Activated T-cell treated with anti-CD3 and anti-CD28 coated beads, Interleukin-2, amount 50 U/mL, for 4 hours (primary cell): ENCODE results near the gene CDKN1A. TPM values are rescaled to one million over a fixed set of nuclear protein-coding genes. Genes with fewer than 3 reads are reported as not detected.
A peak's percentile ranks its signal among the peaks of the same experiment; 100 is the strongest.

ENCODE experiments used
- ATAC-seq, 2 donors: fragments of 200-7000 bp; cut with Tn5 transposase; one replicate each; pipeline ENCODE4 v1.10.0; 2021
- DNase-seq: peaks from one replicate; pipeline ENCODE4 v3.0.0-alpha.2; 2020
- H3K27me3 Mint-ChIP-seq: one replicate; pipeline ENCODE4 v1.8.0; 2021; ENCODE audit warnings: low read depth, mixed read lengths
- H3K36me3 Mint-ChIP-seq: one replicate; pipeline ENCODE4 v1.8.0; 2022; ENCODE audit warnings: mixed read lengths; ENCODE audit not compliant: insufficient read depth
- H3K4me1 Mint-ChIP-seq: one replicate; pipeline ENCODE4 v1.8.0; 2021; ENCODE audit warnings: low read depth, mixed read lengths
- H3K4me3 Mint-ChIP-seq: one replicate; pipeline ENCODE4 v1.8.0; 2021; ENCODE audit warnings: mild to moderate bottlenecking, moderate library complexity, mixed read lengths
- H3K9me3 Mint-ChIP-seq: one replicate; pipeline ENCODE4 v1.8.0; 2021; ENCODE audit warnings: mixed read lengths
- total RNA-seq, 3 donors: library from RNA; stranded (reverse); gene quantifications; one replicate each; pipeline ENCODE4 v1.2.1, GENCODE V29; 2021

CDKN1A gene
- total RNA-seq, 3 donors from 2014 or later = 23.2 to 42.0 (median 28.3) TPM

DNA sequence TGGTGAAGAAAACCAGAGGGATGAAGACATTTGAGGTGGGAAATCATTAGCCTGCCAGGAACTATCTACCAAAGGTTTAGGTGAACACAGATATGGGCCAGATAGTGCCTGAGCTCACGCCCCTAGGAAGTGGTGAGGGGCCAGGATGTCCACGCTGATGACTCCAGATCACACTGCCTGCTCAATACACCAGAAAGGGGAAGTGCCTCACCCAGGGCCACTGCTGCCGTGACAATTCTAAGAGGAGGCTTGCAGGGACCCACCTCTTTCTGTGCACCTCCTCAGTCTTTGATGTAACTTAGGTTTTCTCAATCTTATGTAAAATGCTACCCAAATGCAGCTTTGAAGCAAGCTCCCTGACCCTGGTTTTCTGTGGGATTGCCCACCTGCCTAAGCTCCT, 13.7 kb downstream of the CDKN1A start:
- no peaks in the 10 kb centered on the region for H3K9me3 Mint-ChIP-seq

GRCh38 chr6:36692861-36693702, 14.6 kb downstream of the CDKN1A start:
- no peaks in the 10 kb centered on the region for H3K27me3 Mint-ChIP-seq
- no peaks in the 10 kb centered on the region for H3K9me3 Mint-ChIP-seq
- peaks cover 40% of the 10 kb centered on the region for H3K4me1 Mint-ChIP-seq
- DNase-seq (no peak), ATAC-seq (no peak)
- H3K4me3 Mint-ChIP-seq = no peak overlapping the region
- H3K36me3 Mint-ChIP-seq = no peaks in the 10 kb centered on the region

More for the DNA sequence above, 13.7 kb downstream of the CDKN1A start:
- Mint-ChIP-seq H3K4me1 (peaks cover 40% of the 10 kb centered on the region), H3K27me3 (no peaks in the 10 kb centered on the region), H3K36me3 (no peaks in the 10 kb centered on the region), H3K4me3 (no peak overlapping the region)
- DNase-seq (no peak), ATAC-seq (peak; percentile 49 to 54)

DNA sequence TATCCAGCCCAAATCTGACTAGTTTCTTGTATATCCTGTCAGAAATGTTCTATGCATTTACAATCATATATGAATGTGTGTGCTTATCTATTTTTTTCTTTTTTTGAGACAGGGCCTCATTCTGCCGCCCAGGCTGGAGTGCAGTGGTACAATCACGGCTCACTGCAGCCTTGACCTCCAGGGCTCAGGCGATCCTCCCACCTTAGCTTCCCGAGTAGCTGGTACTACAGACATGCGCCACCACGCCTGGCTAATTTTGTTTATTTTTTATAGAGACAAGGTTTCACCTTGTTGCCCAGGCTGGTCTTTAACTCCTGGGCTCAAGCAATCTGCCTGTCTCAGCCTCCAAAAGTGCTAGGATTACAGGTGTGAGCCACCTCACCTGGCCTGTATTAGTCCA, 16.1 kb downstream of the CDKN1A start:
- Mint-ChIP-seq H3K9me3 (no peaks in the 10 kb centered on the region), H3K27me3 (no peaks in the 10 kb centered on the region), H3K4me3 (no peak overlapping the region), H3K4me1 (peaks cover 40% of the 10 kb centered on the region), H3K36me3 (no peaks in the 10 kb centered on the region)
- ATAC-seq = no peak
- DNase-seq = no peak

DNA sequence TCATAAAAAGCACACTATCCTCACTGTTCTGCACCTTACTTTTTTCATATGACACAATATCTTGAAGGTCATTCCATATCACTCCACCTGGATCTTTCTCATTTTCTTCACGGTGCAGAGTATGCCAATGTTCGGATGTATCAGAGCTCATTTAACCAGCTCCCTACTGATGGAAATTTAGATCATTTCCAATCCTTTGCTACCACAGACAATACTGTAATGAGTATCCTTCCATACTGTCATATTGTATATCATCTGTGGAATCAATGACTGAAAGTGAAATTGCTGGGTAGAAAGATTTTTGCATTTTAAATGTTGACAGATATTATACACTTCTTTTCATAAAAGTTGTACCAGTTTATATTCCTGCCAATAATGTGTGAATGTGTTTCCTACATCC, 16.9 kb downstream of the CDKN1A start:
- DNase-seq (no peak), ATAC-seq (peak; percentile 74 to 77)
- Mint-ChIP-seq H3K36me3 (no peaks in the 10 kb centered on the region), H3K4me1 (peaks cover 40% of the 10 kb centered on the region), H3K4me3 (no peak overlapping the region), H3K9me3 (no peaks in the 10 kb centered on the region), H3K27me3 (no peaks in the 10 kb centered on the region)

GRCh38 chr6:36697481-36697903, 19.0 kb downstream of the CDKN1A start, which contains the start of gene RAB44:
RAB44 (plus strand) TSS chr6:36697826; CDS start chr6:36704236, 6,410 bp downstream.
- Mint-ChIP-seq H3K27me3 (no peaks in the 10 kb centered on the region), H3K4me3 (no peak within 1 kb of the TSS), H3K9me3 (no peaks in the 10 kb centered on the region), H3K4me1 (peaks cover 25% of the 10 kb centered on the region), H3K36me3 (no peaks in the 10 kb centered on the region)
- ATAC-seq (no peak), DNase-seq (no peak)

GRCh38 chr6:36698196-36698595, 19.7 kb downstream of the CDKN1A start:
- H3K4me1 Mint-ChIP-seq = peaks cover 20% of the 10 kb centered on the region
- H3K4me3 Mint-ChIP-seq = no peak overlapping the region
- H3K9me3 Mint-ChIP-seq = no peaks in the 10 kb centered on the region
- DNase-seq (no peak), ATAC-seq (no peak)
- no peaks in the 10 kb centered on the region for H3K27me3 Mint-ChIP-seq
- no peaks in the 10 kb centered on the region for H3K36me3 Mint-ChIP-seq

DNA sequence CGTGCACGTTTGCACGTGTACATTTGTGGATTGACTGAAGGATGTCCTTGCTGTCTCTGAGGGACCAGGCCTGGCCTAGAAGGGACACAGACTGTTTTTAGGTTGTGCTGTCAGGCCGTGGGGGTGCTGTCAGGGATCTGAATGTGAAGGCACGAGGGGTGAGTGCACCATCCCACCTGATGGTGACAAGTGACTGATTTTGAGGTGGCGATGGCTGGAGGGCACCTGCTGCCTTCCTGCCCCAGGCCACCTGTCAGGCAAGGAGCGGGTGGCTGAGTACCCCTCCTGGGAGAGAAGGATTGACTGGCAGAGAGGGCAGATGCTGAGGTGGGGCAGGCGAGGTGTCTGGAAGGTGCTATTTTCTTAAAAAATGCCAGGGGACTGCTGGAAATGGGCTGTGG, 20.4 kb downstream of the CDKN1A start:
- DNase-seq (no peak), ATAC-seq (no peak)
- Mint-ChIP-seq H3K36me3 (no peaks in the 10 kb centered on the region), H3K4me3 (no peak overlapping the region), H3K27me3 (no peaks in the 10 kb centered on the region), H3K9me3 (no peaks in the 10 kb centered on the region), H3K4me1 (peaks cover 18% of the 10 kb centered on the region)

GRCh38 chr6:36699348-36699747, 20.8 kb downstream of the CDKN1A start:
- DNase-seq (no peak), ATAC-seq (no peak)
- Mint-ChIP-seq H3K27me3 (no peaks in the 10 kb centered on the region), H3K9me3 (no peaks in the 10 kb centered on the region), H3K36me3 (no peaks in the 10 kb centered on the region), H3K4me1 (peaks cover 18% of the 10 kb centered on the region), H3K4me3 (no peak overlapping the region)

GRCh38 chr6:36700071-36700812, 21.7 kb downstream of the CDKN1A start:
- no peaks in the 10 kb centered on the region for H3K27me3 Mint-ChIP-seq
- no peaks in the 10 kb centered on the region for H3K36me3 Mint-ChIP-seq
- no peaks in the 10 kb centered on the region for H3K9me3 Mint-ChIP-seq
- no peak for DNase-seq
- no peak for ATAC-seq
- peaks cover 12% of the 10 kb centered on the region for H3K4me1 Mint-ChIP-seq
- no peak overlapping the region for H3K4me3 Mint-ChIP-seq

GRCh38 chr6:36700831-36701230, 22.3 kb downstream of the CDKN1A start:
- ATAC-seq (no peak), DNase-seq (no peak)
- H3K4me1 Mint-ChIP-seq = peaks cover 9% of the 10 kb centered on the region
- H3K9me3 Mint-ChIP-seq = no peaks in the 10 kb centered on the region
- no peaks in the 10 kb centered on the region for H3K27me3 Mint-ChIP-seq
- no peaks in the 10 kb centered on the region for H3K36me3 Mint-ChIP-seq
- H3K4me3 Mint-ChIP-seq = no peak overlapping the region

DNA sequence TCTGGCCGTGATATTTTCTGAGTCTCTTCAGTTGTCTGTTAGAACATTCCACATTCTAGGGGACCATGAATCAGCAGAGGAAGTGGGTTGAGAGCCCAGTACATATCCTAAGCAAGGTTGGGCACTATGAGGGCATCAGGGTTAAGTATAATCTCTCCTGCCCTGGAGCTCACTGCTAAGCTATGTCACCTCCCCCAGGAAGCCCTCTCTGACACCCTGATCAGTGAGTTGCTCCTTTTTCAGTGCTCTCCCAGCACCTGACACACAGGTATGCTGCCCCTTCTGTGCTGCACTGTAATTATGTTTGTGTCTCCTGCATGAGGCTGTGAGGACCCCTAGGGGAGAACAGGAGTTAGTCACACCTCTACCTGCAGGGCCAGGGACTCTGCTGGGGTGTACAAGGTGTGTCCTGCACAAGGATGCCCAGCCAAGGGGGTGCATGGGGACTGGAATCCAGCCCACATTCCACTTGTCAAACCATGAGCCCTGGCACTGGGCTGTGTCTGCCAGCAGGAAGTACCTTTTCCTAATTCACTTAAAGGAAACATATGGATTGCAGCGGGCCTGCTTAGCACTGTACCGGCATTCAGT, 23.0 kb downstream of the CDKN1A start:
- Mint-ChIP-seq H3K36me3 (no peaks in the 10 kb centered on the region), H3K27me3 (no peaks in the 10 kb centered on the region), H3K9me3 (no peaks in the 10 kb centered on the region), H3K4me3 (no peak overlapping the region), H3K4me1 (peaks cover 5% of the 10 kb centered on the region)
- no peak for DNase-seq
- ATAC-seq = peak in 1 of 2 donors; percentile 21

DNA sequence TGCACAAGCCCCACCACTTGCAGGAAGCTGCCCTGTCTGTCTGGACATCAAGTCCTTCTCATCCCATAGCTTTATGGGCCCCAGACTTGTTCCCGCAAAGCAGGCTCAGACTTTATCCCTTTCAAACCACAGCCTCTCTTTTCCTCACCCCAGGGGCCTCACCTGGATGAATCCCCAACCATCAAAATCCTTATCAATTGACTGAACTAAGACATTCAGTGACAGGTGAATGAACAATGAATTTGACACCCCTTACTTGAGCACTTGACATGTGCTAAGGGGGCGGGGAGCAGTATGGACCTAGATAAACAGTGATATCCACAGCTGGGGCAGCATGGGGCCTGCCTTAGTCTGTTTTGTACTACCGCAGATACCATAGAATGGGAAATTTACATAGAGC, 24.1 kb downstream of the CDKN1A start:
- H3K9me3 Mint-ChIP-seq = no peaks in the 10 kb centered on the region
- DNase-seq (no peak), ATAC-seq (no peak)
- H3K4me1 Mint-ChIP-seq = no peaks in the 10 kb centered on the region
- H3K27me3 Mint-ChIP-seq = no peaks in the 10 kb centered on the region
- H3K4me3 Mint-ChIP-seq = no peak overlapping the region
- no peaks in the 10 kb centered on the region for H3K36me3 Mint-ChIP-seq

GRCh38 chr6:36703081-36703606, 24.6 kb downstream of the CDKN1A start:
- ATAC-seq (no peak), DNase-seq (no peak)
- Mint-ChIP-seq H3K4me3 (no peak overlapping the region), H3K36me3 (no peaks in the 10 kb centered on the region), H3K9me3 (no peaks in the 10 kb centered on the region), H3K27me3 (no peaks in the 10 kb centered on the region), H3K4me1 (no peaks in the 10 kb centered on the region)

DNA sequence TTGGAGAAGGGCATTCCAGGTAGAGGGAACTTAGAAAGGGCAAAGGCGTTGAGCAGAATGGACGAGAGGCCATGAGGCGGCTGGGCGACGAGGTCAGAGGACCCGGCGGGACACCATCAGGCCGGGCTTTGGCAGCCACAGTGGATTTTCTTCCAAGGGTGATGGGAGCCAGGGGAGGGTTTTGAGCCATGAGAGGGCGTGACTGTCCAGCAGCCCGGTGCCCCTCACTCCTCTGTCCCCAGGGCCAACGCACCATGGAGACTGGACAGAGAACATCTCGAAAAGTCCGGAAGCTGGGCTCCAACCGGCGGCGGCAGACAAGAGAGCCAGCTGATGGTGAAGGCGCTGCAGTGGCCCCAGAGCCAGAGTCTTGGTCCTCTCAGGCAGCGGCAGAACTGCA, 25.5 kb downstream of the CDKN1A start:
- no peaks in the 10 kb centered on the region for H3K9me3 Mint-ChIP-seq
- ATAC-seq (no peak), DNase-seq (no peak)
- H3K4me3 Mint-ChIP-seq = no peak overlapping the region
- H3K27me3 Mint-ChIP-seq = no peaks in the 10 kb centered on the region
- H3K36me3 Mint-ChIP-seq = no peaks in the 10 kb centered on the region
- no peaks in the 10 kb centered on the region for H3K4me1 Mint-ChIP-seq
